Nephron (organoid): ENCODE results near the gene ADAT2.

Experiments
- H3K27ac Mint-ChIP-seq, 3 experiments: 2 replicates each; pipeline ENCODE4 v1.8.0; 2020; ENCODE audit warnings: mixed read lengths in 3 of 3, mild to moderate bottlenecking in 2 of 3, moderate library complexity in 1 of 3
- H3K27me3 Mint-ChIP-seq: 2 replicates; pipeline ENCODE4 v1.8.0; 2021; ENCODE audit warnings: low read depth, mild to moderate bottlenecking, moderate library complexity, mixed read lengths
- H3K36me3 Mint-ChIP-seq: 2 replicates; pipeline ENCODE4 v1.8.0; 2020; ENCODE audit warnings: low read depth, mixed read lengths
- H3K4me1 Mint-ChIP-seq: 2 replicates; pipeline ENCODE4 v1.8.0; 2020; ENCODE audit warnings: mixed read lengths
- H3K4me3 Mint-ChIP-seq, 3 experiments: 2 replicates each; pipeline ENCODE4 v1.8.0; 2020; ENCODE audit warnings: mild to moderate bottlenecking in 3 of 3, mixed read lengths in 3 of 3, moderate library complexity in 2 of 3
- H3K9me3 Mint-ChIP-seq: 2 replicates; pipeline ENCODE4 v1.8.0; 2020; ENCODE audit warnings: mixed read lengths
- CTCF ChIP-seq, 3 experiments: fragments of 200-600 bp; sonication (generic); IDR thresholded peaks; one replicate each; pipeline ENCODE4 v1.5.0; 2021; ENCODE audit warnings: antibody characterized with exemption in 3 of 3; ENCODE audit not compliant: unreplicated experiment in 3 of 3

Gene ADAT2

DNA sequence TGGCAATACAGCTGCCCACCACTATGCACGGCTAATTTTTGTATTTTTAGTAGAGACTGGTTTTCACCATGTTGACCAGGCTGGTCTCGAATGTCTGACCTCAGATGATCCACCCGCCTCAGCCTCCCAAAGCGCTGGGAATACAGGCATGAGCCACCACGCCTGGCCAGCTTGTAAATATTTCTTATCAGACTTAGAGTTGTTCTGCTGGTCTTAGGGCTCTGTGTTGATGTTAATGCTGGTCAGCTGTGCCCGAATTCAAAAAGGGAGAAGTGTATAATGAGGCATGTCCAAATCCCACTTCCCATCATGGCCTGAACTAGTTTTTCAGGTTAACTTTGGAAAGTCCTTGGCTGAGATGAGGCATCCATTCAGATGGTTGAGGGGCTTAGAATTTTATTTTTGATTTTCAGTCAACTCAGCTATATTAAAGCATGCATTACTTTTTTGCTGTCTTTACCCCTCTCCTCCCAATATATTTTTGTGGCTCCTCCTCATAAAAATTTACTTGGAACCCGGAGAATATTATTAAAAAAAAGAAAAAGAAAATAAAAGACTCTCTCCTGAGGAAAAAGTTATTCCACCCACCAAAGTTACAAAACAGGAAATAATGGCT lies 47.7 kb downstream of the ADAT2 start:
- H3K36me3 Mint-ChIP-seq = no peaks in the 10 kb centered on the region
- H3K27me3 Mint-ChIP-seq = peaks cover 4% of the 10 kb centered on the region
- no peaks in the 10 kb centered on the region for H3K9me3 Mint-ChIP-seq

GRCh38 chr6:143401636-143402370 lies 48.7 kb downstream of the ADAT2 start:
- no peaks in the 10 kb centered on the region for H3K9me3 Mint-ChIP-seq
- no peak for TF ChIP-seq CTCF (IDR thresholded peaks at IDR 0.05; ENCODE audit: unreplicated experiment in 3 of 3)
- no peak overlapping the region for H3K27ac Mint-ChIP-seq
- H3K36me3 Mint-ChIP-seq = no peaks in the 10 kb centered on the region
- H3K4me1 Mint-ChIP-seq = peaks cover 27% of the 10 kb centered on the region
- no peak overlapping the region for H3K4me3 Mint-ChIP-seq
- no peaks in the 10 kb centered on the region for H3K27me3 Mint-ChIP-seq

More for the DNA sequence above, 47.7 kb downstream of the ADAT2 start:
- no peak for TF ChIP-seq CTCF (IDR thresholded peaks at IDR 0.05; ENCODE audit: unreplicated experiment in 3 of 3)
- no peak overlapping the region for H3K4me3 Mint-ChIP-seq
- peaks cover 23% of the 10 kb centered on the region for H3K4me1 Mint-ChIP-seq
- H3K27ac Mint-ChIP-seq = no peak overlapping the region

DNA sequence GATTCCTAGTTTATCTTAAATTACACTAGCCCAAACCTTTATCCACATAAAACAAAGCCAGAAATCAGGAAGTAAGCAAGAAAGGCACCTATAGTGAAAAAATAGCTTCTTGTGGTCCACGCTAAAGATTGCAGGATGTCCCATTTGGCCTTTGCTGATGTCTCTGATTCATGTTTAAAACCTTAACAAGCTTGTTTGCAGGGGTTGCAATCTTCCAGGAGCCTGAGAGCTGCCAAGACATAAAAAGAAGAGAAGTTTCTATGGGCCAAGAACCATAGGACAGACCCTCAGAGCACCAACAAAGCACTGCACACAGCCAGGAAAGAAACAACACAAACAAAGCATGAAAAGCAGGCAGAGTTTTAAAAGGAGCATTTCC lies 49.4 kb downstream of the ADAT2 start:
- TF ChIP-seq CTCF (IDR thresholded peaks at IDR 0.05; ENCODE audit: unreplicated experiment in 3 of 3) = no peak
- peaks cover 33% of the 10 kb centered on the region for H3K4me1 Mint-ChIP-seq
- H3K4me3 Mint-ChIP-seq = no peak overlapping the region
- H3K36me3 Mint-ChIP-seq = no peaks in the 10 kb centered on the region
- H3K27ac Mint-ChIP-seq = peak overlapping the region in 2 of 3 experiments; percentile 12 to 65
- H3K27me3 Mint-ChIP-seq = peaks cover 5% of the 10 kb centered on the region
- no peaks in the 10 kb centered on the region for H3K9me3 Mint-ChIP-seq

DNA sequence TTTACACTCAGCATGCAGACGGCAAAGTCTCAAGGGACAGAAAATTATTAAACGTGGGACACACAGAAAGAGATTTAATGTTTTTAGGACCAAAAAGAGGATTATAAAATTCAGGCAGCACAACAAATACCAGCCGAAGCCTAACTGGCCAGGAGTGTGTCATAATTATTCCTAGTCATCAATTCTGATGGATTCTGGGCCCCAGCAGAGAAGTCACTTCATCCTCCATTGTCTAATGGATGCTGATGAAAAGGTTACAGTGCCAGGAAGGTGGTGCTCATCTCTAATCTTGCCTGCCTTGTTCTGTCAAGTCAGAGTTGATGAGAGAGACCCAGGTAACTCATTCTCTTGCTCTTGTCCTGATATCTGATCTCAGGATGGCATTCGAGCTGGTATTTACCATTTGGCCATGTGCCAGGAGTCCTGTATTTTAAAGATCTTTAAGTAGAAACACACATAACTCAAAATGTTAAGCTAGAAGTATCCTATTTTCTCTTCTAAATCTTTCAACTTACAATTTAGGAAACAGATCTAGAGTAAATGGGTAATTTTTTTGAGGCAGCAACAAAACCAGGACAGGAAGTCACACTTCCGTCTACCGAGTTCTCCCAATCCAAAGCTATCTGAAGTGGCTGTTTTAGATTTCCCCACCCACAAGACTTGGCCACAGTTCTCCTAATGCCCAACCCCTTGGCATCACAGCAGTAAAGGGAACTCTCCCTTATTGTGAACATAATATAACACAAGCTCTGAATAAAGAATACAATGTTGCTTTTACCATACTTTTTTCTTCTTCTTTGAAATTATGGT lies 50.0 kb downstream of the ADAT2 start:
- Mint-ChIP-seq H3K4me1 (peaks cover 33% of the 10 kb centered on the region), H3K4me3 (no peak overlapping the region), H3K27me3 (peaks cover 5% of the 10 kb centered on the region), H3K27ac (peak overlapping the region in 2 of 3 experiments; percentile 43 to 65), H3K36me3 (no peaks in the 10 kb centered on the region), H3K9me3 (no peaks in the 10 kb centered on the region)
- no peak for TF ChIP-seq CTCF (IDR thresholded peaks at IDR 0.05; ENCODE audit: unreplicated experiment in 3 of 3)

DNA sequence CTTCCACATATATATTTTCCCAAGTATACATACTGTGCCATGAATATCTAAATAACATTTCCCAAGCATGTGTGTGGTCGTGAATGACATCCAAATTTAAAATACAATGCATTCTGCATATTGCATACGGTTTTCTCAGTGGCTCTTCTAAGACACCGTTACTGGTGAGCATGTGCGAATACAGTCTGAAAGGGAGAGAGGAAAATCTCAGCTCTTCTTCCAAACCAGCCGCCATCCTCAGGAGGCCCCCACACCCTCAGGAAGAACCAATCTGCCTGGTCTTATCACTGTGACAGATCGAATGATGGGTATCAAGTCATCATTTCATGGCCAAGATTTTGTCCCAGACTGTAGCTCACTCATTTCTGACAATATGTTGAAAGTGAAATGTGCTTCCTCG lies 50.7 kb downstream of the ADAT2 start:
- Mint-ChIP-seq H3K27me3 (peaks cover 5% of the 10 kb centered on the region), H3K9me3 (no peaks in the 10 kb centered on the region), H3K36me3 (no peaks in the 10 kb centered on the region), H3K27ac (peak overlapping the region in 2 of 3 experiments; percentile 13 to 43), H3K4me3 (no peak overlapping the region), H3K4me1 (peaks cover 33% of the 10 kb centered on the region)
- TF ChIP-seq CTCF (IDR thresholded peaks at IDR 0.05; ENCODE audit: unreplicated experiment in 3 of 3) = no peak
